ENCODE results near the gene KLHL33. TPM values are rescaled to one million over a fixed set of nuclear protein-coding genes. Genes with fewer than 3 reads are reported as not detected.

Gene KLHL33
- total and polyA plus RNA-seq, 2 donors from 2014 or later, result 0.24 to 0.72 TPM

- Histone ChIP-seq H3K27ac (ENCODE audit: low read depth in 2 of 2, low read length in 2 of 2) (no peak overlapping the region), H3K27me3 (ENCODE audit: control insufficient read depth, insufficient read depth, low read length) (no peaks in the 10 kb centered on the region), H3K4me3 (ENCODE audit: low read length in 3 of 3) (no peak overlapping the region), H3K9me3 (ENCODE audit: control insufficient read depth in 2 of 3, insufficient read depth in 1 of 3, low read length in 3 of 3) (no peaks in the 10 kb centered on the region), H3K36me3 (ENCODE audit: control insufficient read depth in 2 of 3, insufficient read depth in 3 of 3, low read length in 3 of 3) (peaks cover 7 to 40% (median 21%) of the 10 kb centered on the region in 3 donors), H3K4me1 (ENCODE audit: control insufficient read depth in 2 of 3, insufficient read depth in 2 of 3, low read depth in 1 of 3, low read length in 3 of 3) (peaks cover 3 to 19% (median 18%) of the 10 kb centered on the region in 3 donors), H3K9ac (ENCODE audit: low read length in 3 of 3) (no peak overlapping the region)
- intact Hi-C loops (cut with DNase I), result no loop called here
- no peak for TF ChIP-seq CTCF (IDR thresholded peaks at IDR 0.05; ENCODE audit: borderline replicate concordance, extremely low read depth, insufficient read depth)
- FAIRE-seq (no peak), DNase-seq (no peak)
Measured at GRCh38 chr14:20458031-20458789, 22.2 kb upstream of the KLHL33 start.

- Histone ChIP-seq H3K9me3 (ENCODE audit: control insufficient read depth in 2 of 3, insufficient read depth in 1 of 3, low read length in 3 of 3) (no peaks in the 10 kb centered on the region), H3K9ac (ENCODE audit: low read length in 3 of 3) (no peak overlapping the region), H3K4me1 (ENCODE audit: control insufficient read depth in 2 of 3, insufficient read depth in 2 of 3, low read depth in 1 of 3, low read length in 3 of 3) (peaks cover 3 to 19% (median 18%) of the 10 kb centered on the region in 3 donors), H3K27me3 (ENCODE audit: control insufficient read depth, insufficient read depth, low read length) (no peaks in the 10 kb centered on the region), H3K36me3 (ENCODE audit: control insufficient read depth in 2 of 3, insufficient read depth in 3 of 3, low read length in 3 of 3) (peaks cover 9 to 45% (median 24%) of the 10 kb centered on the region in 3 donors), H3K27ac (ENCODE audit: low read depth in 2 of 2, low read length in 2 of 2) (no peak overlapping the region), H3K4me3 (ENCODE audit: low read length in 3 of 3) (no peak overlapping the region)
- DNase-seq (no peak), FAIRE-seq (no peak)
- intact Hi-C loops (cut with DNase I), result no loop called here
- TF ChIP-seq CTCF (IDR thresholded peaks at IDR 0.05; ENCODE audit: borderline replicate concordance, extremely low read depth, insufficient read depth), result no peak
Measured at GRCh38 chr14:20456971-20457370, 21.0 kb upstream of the KLHL33 start.

- TF ChIP-seq CTCF (IDR thresholded peaks at IDR 0.05; ENCODE audit: borderline replicate concordance, extremely low read depth, insufficient read depth), result no peak
- Histone ChIP-seq H3K36me3 (ENCODE audit: control insufficient read depth in 2 of 3, insufficient read depth in 3 of 3, low read length in 3 of 3) (peaks cover 9 to 50% (median 29%) of the 10 kb centered on the region in 3 donors), H3K9ac (ENCODE audit: low read length in 3 of 3) (peak overlapping the region; percentile 55 to 92 (median 87)), H3K4me3 (ENCODE audit: low read length in 3 of 3) (peak overlapping the region; percentile 76 to 98 (median 87)), H3K27me3 (ENCODE audit: control insufficient read depth, insufficient read depth, low read length) (no peaks in the 10 kb centered on the region), H3K9me3 (ENCODE audit: control insufficient read depth in 2 of 3, insufficient read depth in 1 of 3, low read length in 3 of 3) (no peaks in the 10 kb centered on the region), H3K27ac (ENCODE audit: low read depth in 2 of 2, low read length in 2 of 2) (peak overlapping the region; percentile 88 to 97), H3K4me1 (ENCODE audit: control insufficient read depth in 2 of 3, insufficient read depth in 2 of 3, low read depth in 1 of 3, low read length in 3 of 3) (peaks cover 3 to 18% (median 17%) of the 10 kb centered on the region in 3 donors)
- FAIRE-seq (no peak), DNase-seq (peak in 1 of 5 donors; percentile 8)
- intact Hi-C loops (cut with DNase I), result no loop called here
Measured at GRCh38 chr14:20455355-20456300, 19.7 kb upstream of the KLHL33 start.

Data from kidney (tissue), 14 donors.